Measurements from ENCODE around the gene KREMEN1.
A peak's percentile ranks its signal among the peaks of the same experiment; 100 is the strongest.

The KREMEN1 gene

GRCh38 chr22:29128891-29129807 is 56.3 kb downstream of the KREMEN1 start:
- TF ChIP-seq MYC (IDR thresholded peaks at IDR 0.05; ENCODE audit: low read depth, low read length) (no peak), POLR2A (IDR thresholded peaks at IDR 0.05; ENCODE audit: extremely low read depth, insufficient read length) (no peak), MAX (IDR thresholded peaks at IDR 0.05; ENCODE audit: low read depth, low read length) (no peak), CTCF (IDR thresholded peaks at IDR 0.05; ENCODE audit: low read depth, low read length) (no peak)
- peak; percentile 24 for DNase-seq (ENCODE audit: low read depth)

GRCh38 chr22:29129808-29130140 is 56.9 kb downstream of the KREMEN1 start:
- no peak for DNase-seq (ENCODE audit: low read depth)
- H3K4me3 ChIP-seq (ENCODE audit: low read depth, low read length), result no peak overlapping the region
- no peak for TF ChIP-seq MAX (IDR thresholded peaks at IDR 0.05; ENCODE audit: low read depth, low read length)
- no peak for TF ChIP-seq CTCF (IDR thresholded peaks at IDR 0.05; ENCODE audit: low read depth, low read length)
- TF ChIP-seq MYC (IDR thresholded peaks at IDR 0.05; ENCODE audit: low read depth, low read length), result no peak
- TF ChIP-seq POLR2A (IDR thresholded peaks at IDR 0.05; ENCODE audit: extremely low read depth, insufficient read length), result no peak

More at GRCh38 chr22:29128891-29129807, 56.3 kb downstream of the KREMEN1 start:
- H3K4me3 ChIP-seq (ENCODE audit: low read depth, low read length), result no peak overlapping the region

GRCh38 chr22:29130476-29130875 is 57.6 kb downstream of the KREMEN1 start:
- no peak for TF ChIP-seq MAX (IDR thresholded peaks at IDR 0.05; ENCODE audit: low read depth, low read length)
- no peak for TF ChIP-seq CTCF (IDR thresholded peaks at IDR 0.05; ENCODE audit: low read depth, low read length)
- TF ChIP-seq MYC (IDR thresholded peaks at IDR 0.05; ENCODE audit: low read depth, low read length), result no peak
- TF ChIP-seq POLR2A (IDR thresholded peaks at IDR 0.05; ENCODE audit: extremely low read depth, insufficient read length), result no peak
- no peak for DNase-seq (ENCODE audit: low read depth)
- no peak overlapping the region for H3K4me3 ChIP-seq (ENCODE audit: low read depth, low read length)

GRCh38 chr22:29133603-29134133 is 60.8 kb downstream of the KREMEN1 start:
- H3K4me3 ChIP-seq (ENCODE audit: low read depth, low read length), result no peak overlapping the region
- no peak for DNase-seq (ENCODE audit: low read depth)
- TF ChIP-seq MYC (IDR thresholded peaks at IDR 0.05; ENCODE audit: low read depth, low read length) (no peak), CTCF (IDR thresholded peaks at IDR 0.05; ENCODE audit: low read depth, low read length) (no peak), POLR2A (IDR thresholded peaks at IDR 0.05; ENCODE audit: extremely low read depth, insufficient read length) (no peak), MAX (IDR thresholded peaks at IDR 0.05; ENCODE audit: low read depth, low read length) (no peak)

- TF ChIP-seq POLR2A (IDR thresholded peaks at IDR 0.05; ENCODE audit: extremely low read depth, insufficient read length) (no peak), MAX (IDR thresholded peaks at IDR 0.05; ENCODE audit: low read depth, low read length) (no peak), CTCF (IDR thresholded peaks at IDR 0.05; ENCODE audit: low read depth, low read length) (no peak), MYC (IDR thresholded peaks at IDR 0.05; ENCODE audit: low read depth, low read length) (no peak)
- no peak for DNase-seq (ENCODE audit: low read depth)
- H3K4me3 ChIP-seq (ENCODE audit: low read depth, low read length), result no peak overlapping the region
Measured at GRCh38 chr22:29134448-29134847, 61.6 kb downstream of the KREMEN1 start.

Measured in NB4 (cell line).